ENCODE results near the gene PEX5L. TPM values are rescaled to one million over a fixed set of nuclear protein-coding genes. Genes with fewer than 3 reads are reported as not detected.

PEX5L gene
- total and polyA plus RNA-seq, 8 donors = 0.08 to 2.4 TPM; not detected in 6

DNA sequence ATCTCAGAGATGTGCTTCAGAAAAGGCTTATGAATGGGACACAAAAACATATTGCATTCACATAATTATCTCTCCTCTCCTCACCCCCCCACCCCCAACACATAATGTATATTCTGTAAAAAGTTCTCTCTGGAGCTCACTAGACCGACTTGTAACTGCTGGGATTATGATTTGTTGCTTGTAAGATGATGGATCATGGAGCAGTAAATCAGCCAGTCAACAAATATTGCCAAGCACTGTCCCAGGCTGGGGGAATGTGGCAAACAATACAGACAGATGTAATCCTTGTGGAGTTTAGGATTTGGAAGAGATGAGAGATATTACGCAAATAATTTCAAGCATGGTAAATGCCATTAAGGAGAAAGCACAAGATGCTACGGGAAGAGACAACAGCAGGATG is 114.8 kb downstream of the PEX5L start:
- H3K9me3 ChIP-seq = no peaks in the 10 kb centered on the region
- intact Hi-C loops (cut with DNase I; ENCODE audit: low total_unique reads) = no loop called here
- H3K36me3 ChIP-seq = no peaks in the 10 kb centered on the region
- no peak overlapping the region for H3K27ac ChIP-seq
- 59 to 72% (median 68%) methylated on average over 3 of the region's 3 CpGs for WGBS, 5 donors
- TF ChIP-seq, protein P1, sequence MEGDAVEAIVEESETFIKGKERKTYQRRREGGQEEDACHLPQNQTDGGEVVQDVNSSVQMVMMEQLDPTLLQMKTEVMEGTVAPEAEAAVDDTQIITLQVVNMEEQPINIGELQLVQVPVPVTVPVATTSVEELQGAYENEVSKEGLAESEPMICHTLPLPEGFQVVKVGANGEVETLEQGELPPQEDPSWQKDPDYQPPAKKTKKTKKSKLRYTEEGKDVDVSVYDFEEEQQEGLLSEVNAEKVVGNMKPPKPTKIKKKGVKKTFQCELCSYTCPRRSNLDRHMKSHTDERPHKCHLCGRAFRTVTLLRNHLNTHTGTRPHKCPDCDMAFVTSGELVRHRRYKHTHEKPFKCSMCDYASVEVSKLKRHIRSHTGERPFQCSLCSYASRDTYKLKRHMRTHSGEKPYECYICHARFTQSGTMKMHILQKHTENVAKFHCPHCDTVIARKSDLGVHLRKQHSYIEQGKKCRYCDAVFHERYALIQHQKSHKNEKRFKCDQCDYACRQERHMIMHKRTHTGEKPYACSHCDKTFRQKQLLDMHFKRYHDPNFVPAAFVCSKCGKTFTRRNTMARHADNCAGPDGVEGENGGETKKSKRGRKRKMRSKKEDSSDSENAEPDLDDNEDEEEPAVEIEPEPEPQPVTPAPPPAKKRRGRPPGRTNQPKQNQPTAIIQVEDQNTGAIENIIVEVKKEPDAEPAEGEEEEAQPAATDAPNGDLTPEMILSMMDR (IDR thresholded peaks at IDR 0.05) = no peak
- TF ChIP-seq POLR2AphosphoS5 (IDR thresholded peaks at IDR 0.05) (no peak), POLR2A (IDR thresholded peaks at IDR 0.05) (no peak), EP300 (IDR thresholded peaks at IDR 0.05) (no peak)
- H3K27me3 ChIP-seq = no peaks in the 10 kb centered on the region
- H3K4me1 ChIP-seq = no peaks in the 10 kb centered on the region
- H3K4me3 ChIP-seq = no peak overlapping the region
- DNase-seq = no peak

DNA sequence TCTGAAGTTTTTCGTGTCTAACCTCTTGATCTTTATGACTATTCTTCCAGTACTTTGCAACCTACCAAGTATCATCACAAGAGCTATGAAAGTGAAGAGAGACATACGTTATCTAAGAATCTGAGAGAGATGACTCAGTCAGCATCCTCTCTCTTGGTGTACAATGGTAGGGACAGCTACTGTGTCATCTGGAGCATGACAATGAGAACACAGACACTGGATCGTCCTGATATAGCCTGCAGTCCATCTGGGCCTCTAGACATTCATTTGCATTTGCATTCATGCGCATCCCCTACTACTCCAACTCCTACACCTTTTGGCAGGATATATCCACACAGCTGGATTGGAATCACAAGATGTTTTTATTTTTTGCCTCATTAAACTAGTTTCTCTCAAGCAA is 115.2 kb downstream of the PEX5L start:
- Histone ChIP-seq H3K9me3 (no peaks in the 10 kb centered on the region), H3K36me3 (no peaks in the 10 kb centered on the region), H3K4me3 (no peak overlapping the region), H3K27ac (no peak overlapping the region), H3K27me3 (no peaks in the 10 kb centered on the region), H3K4me1 (no peaks in the 10 kb centered on the region)
- TF ChIP-seq POLR2AphosphoS5 (IDR thresholded peaks at IDR 0.05) = no peak
- TF ChIP-seq, protein P1 (IDR thresholded peaks at IDR 0.05) = no peak
- intact Hi-C loops (cut with DNase I; ENCODE audit: low total_unique reads) = no loop called here
- WGBS, 5 donors = 65 to 81% (median 70%) methylated on average over 4 of the region's 4 CpGs
- DNase-seq = no peak

DNA sequence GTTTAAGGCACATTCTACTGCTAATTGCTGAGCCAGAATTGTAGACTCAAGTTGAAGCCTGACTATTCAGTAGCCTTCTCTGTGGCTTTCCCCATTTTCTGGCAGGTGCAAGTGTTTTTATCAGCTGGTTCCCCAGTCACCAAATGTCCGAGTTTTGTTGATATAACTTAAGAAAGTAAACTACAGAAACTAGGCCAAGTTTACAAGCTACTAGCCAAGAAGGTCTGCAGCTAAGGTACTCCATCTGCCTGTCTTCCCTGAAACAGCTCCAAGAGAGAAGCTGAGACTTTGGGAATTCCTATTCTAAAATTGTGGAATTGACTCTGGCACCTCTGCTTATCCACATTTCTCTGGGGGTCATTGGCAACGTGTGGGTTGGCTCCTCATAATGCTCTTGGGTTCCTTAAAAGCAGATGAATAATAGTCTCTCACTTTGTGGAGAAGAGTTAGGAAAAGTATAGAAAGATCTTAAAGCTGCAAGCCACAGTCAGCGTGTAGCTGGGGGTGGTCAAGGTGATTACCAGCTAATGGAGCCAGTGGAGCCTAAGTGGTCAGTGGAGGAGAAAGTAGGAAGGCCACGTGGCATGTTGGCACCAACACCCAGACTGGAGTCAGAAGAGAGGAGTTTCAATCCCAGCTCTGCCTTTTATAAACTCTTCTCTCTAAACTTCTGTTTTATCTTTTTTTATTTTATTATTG is 128.8 kb downstream of the PEX5L start:
- H3K4me3 ChIP-seq = no peak overlapping the region
- no peaks in the 10 kb centered on the region for H3K27me3 ChIP-seq
- H3K4me1 ChIP-seq = peaks cover 0 to 5% (median 0%) of the 10 kb centered on the region in 4 donors
- intact Hi-C loops (cut with DNase I; ENCODE audit: low total_unique reads) = no loop called here
- H3K27ac ChIP-seq = no peak overlapping the region
- no peak for DNase-seq
- no peak for TF ChIP-seq EP300 (IDR thresholded peaks at IDR 0.05)
- TF ChIP-seq, protein P1 (IDR thresholded peaks at IDR 0.05) = no peak
- TF ChIP-seq POLR2A (IDR thresholded peaks at IDR 0.05) = no peak
- TF ChIP-seq POLR2AphosphoS5 (IDR thresholded peaks at IDR 0.05) = no peak
- WGBS, 5 donors = 39 to 60% (median 52%) methylated on average over 4 of the region's 4 CpGs
- H3K36me3 ChIP-seq = no peaks in the 10 kb centered on the region
- no peaks in the 10 kb centered on the region for H3K9me3 ChIP-seq

DNA sequence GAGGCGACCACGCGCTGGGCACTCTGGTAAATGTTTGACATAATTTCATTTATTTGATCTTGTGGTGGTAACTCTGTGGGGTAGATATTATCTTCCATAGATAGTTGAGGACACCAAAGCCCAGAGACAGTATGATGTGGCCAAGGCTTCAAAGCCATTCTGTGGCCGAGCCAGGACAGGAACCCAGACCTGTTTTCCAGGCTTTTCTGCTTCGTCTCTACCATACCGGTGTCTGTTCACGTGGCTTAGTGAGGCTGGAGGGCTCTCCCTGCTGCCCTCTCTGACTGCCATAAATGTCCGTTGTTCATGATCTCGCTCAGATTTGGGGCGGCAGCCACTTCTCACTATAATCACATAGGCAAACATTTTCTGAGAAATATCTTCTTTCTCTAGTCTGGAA is 134.7 kb downstream of the PEX5L start:
- 63 to 73% (median 72%) methylated on average over 10 of the region's 10 CpGs for WGBS, 5 donors
- TF ChIP-seq EP300 (IDR thresholded peaks at IDR 0.05) (no peak), POLR2A (IDR thresholded peaks at IDR 0.05) (no peak), POLR2AphosphoS5 (IDR thresholded peaks at IDR 0.05) (no peak)
- TF ChIP-seq, protein P1 (IDR thresholded peaks at IDR 0.05) = no peak
- no peak overlapping the region for H3K27ac ChIP-seq
- intact Hi-C loops (cut with DNase I; ENCODE audit: low total_unique reads) = no loop called here
- peaks cover 0 to 4% (median 2%) of the 10 kb centered on the region in 4 donors for H3K4me1 ChIP-seq
- no peak overlapping the region for H3K4me3 ChIP-seq
- H3K36me3 ChIP-seq = no peaks in the 10 kb centered on the region
- no peak for DNase-seq
- H3K27me3 ChIP-seq = no peaks in the 10 kb centered on the region
- no peaks in the 10 kb centered on the region for H3K9me3 ChIP-seq

All from stomach (tissue), 9 donors.